Nephron (organoid): ENCODE measurements around the gene PAOX.

Source experiments
- H3K27ac Mint-ChIP-seq, 3 experiments: 2 replicates each; pipeline ENCODE4 v1.8.0; 2020; ENCODE audit warnings: mixed read lengths in 3 of 3, mild to moderate bottlenecking in 2 of 3, moderate library complexity in 1 of 3
- H3K27me3 Mint-ChIP-seq: 2 replicates; pipeline ENCODE4 v1.8.0; 2021; ENCODE audit warnings: low read depth, mild to moderate bottlenecking, moderate library complexity, mixed read lengths
- H3K36me3 Mint-ChIP-seq: 2 replicates; pipeline ENCODE4 v1.8.0; 2020; ENCODE audit warnings: low read depth, mixed read lengths
- H3K4me1 Mint-ChIP-seq: 2 replicates; pipeline ENCODE4 v1.8.0; 2020; ENCODE audit warnings: mixed read lengths
- H3K4me3 Mint-ChIP-seq, 3 experiments: 2 replicates each; pipeline ENCODE4 v1.8.0; 2020; ENCODE audit warnings: mild to moderate bottlenecking in 3 of 3, mixed read lengths in 3 of 3, moderate library complexity in 2 of 3
- H3K9me3 Mint-ChIP-seq: 2 replicates; pipeline ENCODE4 v1.8.0; 2020; ENCODE audit warnings: mixed read lengths
- CTCF ChIP-seq, 3 experiments: fragments of 200-600 bp; sonication (generic); IDR thresholded peaks; one replicate each; pipeline ENCODE4 v1.5.0; 2021; ENCODE audit warnings: antibody characterized with exemption in 3 of 3; ENCODE audit not compliant: unreplicated experiment in 3 of 3

The PAOX gene

DNA sequence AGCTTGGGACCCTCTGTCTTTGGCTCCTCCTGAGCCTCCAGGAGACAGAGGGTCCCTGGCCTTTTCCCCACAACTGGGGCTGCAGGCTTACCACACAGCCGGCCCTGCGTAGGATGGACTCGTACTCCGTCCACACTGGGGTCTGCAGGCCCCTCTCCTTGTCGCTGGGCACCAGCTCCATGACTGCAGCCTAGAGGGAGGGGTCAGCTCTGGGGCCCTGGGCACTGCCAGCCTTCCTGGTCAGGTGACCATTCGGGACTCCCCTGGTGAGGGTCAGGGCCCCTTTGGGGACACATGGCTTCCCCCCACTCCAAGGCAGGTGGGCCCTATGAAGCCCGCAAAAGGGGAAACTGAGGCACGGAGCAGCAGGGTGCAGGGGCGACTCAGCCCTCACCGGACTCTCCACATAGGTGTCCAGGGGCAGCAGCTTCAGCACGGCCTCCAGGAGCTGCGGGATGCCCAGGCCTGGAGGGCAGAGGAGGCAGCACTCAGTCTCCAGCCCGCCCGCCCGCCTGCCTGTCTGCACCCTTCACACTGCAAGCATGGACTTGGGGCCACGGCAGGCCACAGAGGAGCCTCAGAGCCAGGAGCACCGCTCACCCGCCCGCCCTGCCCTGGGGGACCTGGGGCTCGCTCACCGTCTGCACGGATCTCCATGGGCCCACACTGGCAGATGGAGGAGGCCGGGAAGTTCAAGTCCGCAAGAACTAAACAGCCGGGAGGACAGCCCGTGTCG, 22.3 kb upstream of the PAOX start:
- Mint-ChIP-seq H3K27me3 (no peaks in the 10 kb centered on the region), H3K36me3 (peaks cover 4% of the 10 kb centered on the region), H3K27ac (no peak overlapping the region), H3K4me1 (peaks cover 5% of the 10 kb centered on the region), H3K4me3 (peak overlapping the region; percentile 68 to 76 (median 75)), H3K9me3 (no peaks in the 10 kb centered on the region)
- TF ChIP-seq CTCF (IDR thresholded peaks at IDR 0.05; ENCODE audit: unreplicated experiment in 3 of 3) = no peak

- H3K27ac Mint-ChIP-seq = peak within 1 kb of the TSS in 1 of 3 experiments; percentile 31
- peak within 1 kb of the TSS; percentile 68 to 76 (median 75) for H3K4me3 Mint-ChIP-seq
- TF ChIP-seq CTCF (IDR thresholded peaks at IDR 0.05; ENCODE audit: unreplicated experiment in 3 of 3) = no peak
- peaks cover 11% of the 10 kb centered on the region for H3K36me3 Mint-ChIP-seq
- H3K9me3 Mint-ChIP-seq = no peaks in the 10 kb centered on the region
- H3K27me3 Mint-ChIP-seq = no peaks in the 10 kb centered on the region
- peaks cover 5% of the 10 kb centered on the region for H3K4me1 Mint-ChIP-seq
Measured at GRCh38 chr10:133357285-133358161, 21.5 kb upstream of the PAOX start, which contains the start of gene FUOM. TSS of gene FUOM (minus strand) at chr10:133358019. CDS start at chr10:133358007, 12 bp downstream.

DNA sequence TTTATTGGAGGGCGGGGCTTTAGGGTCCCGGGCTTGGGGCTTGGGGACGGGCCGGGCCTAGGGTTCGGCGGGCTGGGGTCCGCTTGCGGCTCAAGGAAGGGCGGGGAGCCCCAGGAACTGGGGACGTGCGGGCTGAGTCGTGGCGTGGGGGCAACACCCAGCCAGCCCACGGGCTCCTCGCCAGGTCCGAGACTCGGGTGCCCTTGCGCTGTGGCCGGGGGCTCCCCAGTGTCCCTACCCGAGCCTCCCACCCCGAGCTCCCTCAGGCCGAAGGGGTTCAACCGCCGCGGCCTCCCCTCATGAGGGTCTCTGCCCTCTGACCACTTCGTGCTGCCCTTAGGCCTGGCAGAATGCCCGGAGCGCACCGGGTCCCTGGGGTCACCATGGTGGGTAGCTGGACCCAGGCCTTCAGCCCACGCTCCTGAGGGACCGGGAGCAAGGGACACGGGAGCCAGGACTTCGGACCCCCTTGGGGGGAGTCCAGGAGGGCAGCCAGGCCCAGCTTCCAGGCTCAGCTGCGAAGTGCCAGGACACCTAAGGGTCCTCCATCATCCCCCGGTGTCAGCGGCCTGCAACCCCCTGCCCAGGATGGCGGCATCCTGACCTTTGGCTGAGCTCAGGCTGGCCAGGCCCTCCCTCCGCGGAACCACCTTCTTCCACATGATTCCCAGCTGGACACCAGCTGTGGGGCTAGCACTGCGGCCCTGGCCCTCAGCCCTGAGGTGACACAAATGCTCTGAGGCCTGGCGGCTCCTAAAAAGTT, 20.7 kb upstream of the PAOX start:
- H3K36me3 Mint-ChIP-seq = peaks cover 18% of the 10 kb centered on the region
- H3K9me3 Mint-ChIP-seq = no peaks in the 10 kb centered on the region
- H3K4me1 Mint-ChIP-seq = peaks cover 5% of the 10 kb centered on the region
- no peaks in the 10 kb centered on the region for H3K27me3 Mint-ChIP-seq
- TF ChIP-seq CTCF (IDR thresholded peaks at IDR 0.05; ENCODE audit: unreplicated experiment in 3 of 3) = no peak
- peak overlapping the region in 2 of 3 experiments; percentile 32 to 48 for H3K4me3 Mint-ChIP-seq
- peak overlapping the region in 1 of 3 experiments; percentile 31 for H3K27ac Mint-ChIP-seq

DNA sequence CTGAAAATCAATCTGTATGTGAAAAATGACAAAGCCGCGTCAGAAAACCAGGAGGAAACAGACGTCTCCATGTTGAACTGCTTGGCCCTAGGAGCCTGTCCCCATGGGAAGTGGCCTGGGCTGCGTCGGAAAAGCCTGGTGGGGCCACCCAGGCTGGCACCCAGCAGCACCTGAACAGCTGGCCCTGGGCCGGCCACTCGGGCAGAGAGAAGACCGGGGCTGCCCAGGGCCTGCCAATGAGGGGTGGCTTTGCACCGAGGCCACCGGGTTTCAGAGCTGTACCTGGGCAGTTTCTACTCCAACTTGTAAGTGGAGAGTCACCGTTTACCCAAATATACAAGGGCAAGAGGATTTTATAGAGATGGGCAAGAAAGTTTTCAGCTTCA, 20.1 kb upstream of the PAOX start:
- no peak for TF ChIP-seq CTCF (IDR thresholded peaks at IDR 0.05; ENCODE audit: unreplicated experiment in 3 of 3)
- Mint-ChIP-seq H3K27ac (peak overlapping the region in 1 of 3 experiments; percentile 31), H3K9me3 (no peaks in the 10 kb centered on the region), H3K4me3 (peak overlapping the region in 2 of 3 experiments; percentile 32 to 48), H3K27me3 (no peaks in the 10 kb centered on the region), H3K4me1 (peaks cover 5% of the 10 kb centered on the region), H3K36me3 (peaks cover 18% of the 10 kb centered on the region)

DNA sequence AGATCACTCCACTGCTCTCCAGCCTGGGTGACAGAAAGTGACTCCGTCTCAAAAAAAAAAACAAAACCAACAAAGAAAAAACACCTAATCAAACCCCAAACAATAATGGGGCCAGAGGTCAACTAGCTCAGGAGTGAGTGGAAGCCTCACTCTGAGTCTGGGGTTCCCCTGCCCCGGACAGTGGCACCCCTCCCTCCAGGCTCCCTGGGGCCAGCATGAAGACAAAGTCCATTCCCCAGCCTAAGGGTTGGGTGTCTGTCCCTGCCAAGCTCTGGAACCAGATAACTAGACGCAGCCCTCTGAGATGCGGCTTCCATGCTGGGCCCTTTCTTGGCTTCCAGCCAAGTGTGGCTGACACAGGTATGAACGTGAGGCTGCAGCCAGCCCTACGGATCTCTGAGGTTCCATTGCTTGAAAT, 19.5 kb upstream of the PAOX start:
- Mint-ChIP-seq H3K4me1 (peaks cover 5% of the 10 kb centered on the region), H3K9me3 (no peaks in the 10 kb centered on the region), H3K27ac (peak overlapping the region; percentile 51 to 87 (median 68)), H3K4me3 (peak overlapping the region in 2 of 3 experiments; percentile 16 to 48), H3K27me3 (no peaks in the 10 kb centered on the region), H3K36me3 (peaks cover 22% of the 10 kb centered on the region)
- no peak for TF ChIP-seq CTCF (IDR thresholded peaks at IDR 0.05; ENCODE audit: unreplicated experiment in 3 of 3)
